OCI-LY7 (cell line): ENCODE data around the gene ECM2. TPM values are rescaled to one million over a fixed set of nuclear protein-coding genes. Genes with fewer than 3 reads are reported as not detected.

Source experiments
- BruUV-seq: library from RNA; stranded (reverse); fragments of 400-500 nt; replicated peaks from 2 replicates; lab custom pipeline; 2021; lab: Mats Ljungman, UMichigan
- CTCF ChIA-PET: fragments of 300-600 bp; sonication (Branson Sonifier 250); formaldehyde crosslinking; loops from one replicate; lab custom pipeline; 2022; ENCODE audit warnings: antibody characterized with exemption; ENCODE audit not compliant: unreplicated experiment; lab: Charles Lee
- POLR2A ChIA-PET: fragments of 300-600 bp; sonication (Branson Sonifier 250); formaldehyde crosslinking; loops from one replicate; lab custom pipeline; 2022; ENCODE audit warnings: antibody characterized with exemption; lab: Charles Lee
- DNase-seq: peaks from one replicate; pipeline ENCODE4 v3.0.0-alpha.2; 2015; ENCODE audit warnings: low spot score
- H2AFZ ChIP-seq: fragments of 200-600 bp; sonication (generic), shearing (Covaris generic); 2 replicates; pipeline ENCODE4 v1.6.1; 2014; ENCODE audit warnings: mild to moderate bottlenecking, antibody characterized with exemption, low read length, moderate library complexity
- H3K27ac ChIP-seq: fragments of 200-600 bp; sonication (generic); 2 replicates; pipeline ENCODE4 v1.5.1; 2014; ENCODE audit warnings: mixed run types, low read depth, mild to moderate bottlenecking, moderate library complexity, low read length, inconsistent platforms; ENCODE audit not compliant: poor library complexity, severe bottlenecking
- H3K36me3 ChIP-seq: fragments of 200-600 bp; sonication (generic); 2 replicates; pipeline ENCODE4 v1.6.1; 2014; ENCODE audit warnings: mild to moderate bottlenecking, antibody characterized with exemption, low read length, moderate library complexity, mixed read lengths; ENCODE audit not compliant: insufficient read depth
- H3K4me1 ChIP-seq: fragments of 200-600 bp; sonication (generic); 2 replicates; pipeline ENCODE4 v1.5.1; 2014; ENCODE audit warnings: mild to moderate bottlenecking, low read length; ENCODE audit not compliant: insufficient read depth, poor library complexity, severe bottlenecking
- H3K4me2 ChIP-seq: fragments of 200-600 bp; sonication (generic); 2 replicates; pipeline ENCODE4 v1.6.1; 2014; ENCODE audit warnings: mild to moderate bottlenecking, low read length
- H3K4me3 ChIP-seq: fragments of 200-600 bp; sonication (generic); 2 replicates; pipeline ENCODE4 v1.5.1; 2014; ENCODE audit warnings: mild to moderate bottlenecking, low read depth, low read length; ENCODE audit not compliant: poor library complexity, severe bottlenecking
- H3K79me2 ChIP-seq: fragments of 200-600 bp; sonication (generic); 2 replicates; pipeline ENCODE4 v1.6.1; 2016; ENCODE audit warnings: low read depth, mild to moderate bottlenecking, low read length, moderate library complexity, mixed read lengths; ENCODE audit not compliant: insufficient read depth
- H3K9me2 ChIP-seq: fragments of 200-600 bp; sonication (generic); 2 replicates; pipeline ENCODE4 v1.6.1; 2016; ENCODE audit warnings: mild to moderate bottlenecking, low read length, mixed read lengths; ENCODE audit not compliant: insufficient read depth
- H3K9me3 ChIP-seq: fragments of 200-600 bp; sonication (generic); 2 replicates; pipeline ENCODE4 v1.6.1; 2014; ENCODE audit warnings: mild to moderate bottlenecking, mixed run types, low read length, mixed read lengths
- H4K20me1 ChIP-seq: fragments of 200-600 bp; sonication (generic); 2 replicates; pipeline ENCODE4 v1.6.1; 2014; ENCODE audit warnings: mild to moderate bottlenecking, antibody characterized with exemption, low read length, moderate library complexity, mixed read lengths; ENCODE audit not compliant: insufficient read depth
- EZH2phosphoT487 ChIP-seq: fragments of 200-600 bp; sonication (generic); IDR thresholded peaks from 2 replicates; pipeline ENCODE4 v1.6.1; 2018; ENCODE audit warnings: low read depth, borderline replicate concordance, mild to moderate bottlenecking, mixed run types, antibody characterized with exemption, low read length, moderate library complexity, mixed read lengths
- intact Hi-C: fragments of 100-400 bp; cut with micrococcal nuclease; formaldehyde crosslinking; loops from one replicate; pipeline ENCODE4 v1.10.0; 2022; ENCODE audit not compliant: unreplicated experiment
- total RNA-seq, 2 experiments: library from RNA; depleted of rRNA in 1 of 2; stranded (reverse); fragments of >200 nt in 1 of 2; shearing (Covaris generic) in 1 of 2; gene quantifications; 2 replicates each; pipeline ENCODE4 v1.2.3, GENCODE V29; 2014 to 2022
- TF ChIP-seq, protein P1 (sequence below): fragments of 200-600 bp; sonication (generic); conservative IDR thresholded peaks from 2 replicates; pipeline ENCODE4 v1.5.1; 2014; ENCODE audit warnings: mild to moderate bottlenecking, antibody characterized with exemption, low read length, moderate library complexity, mixed read lengths

Gene ECM2
- total RNA-seq, 2 experiments from 2014 or later = not detected

GRCh38 chr9:92561374-92562330 lies 25.9 kb upstream of the ECM2 start:
- Histone ChIP-seq H3K36me3 (no peaks in the 10 kb centered on the region), H3K4me1 (no peaks in the 10 kb centered on the region), H3K9me2 (no peaks in the 10 kb centered on the region), H2AFZ (no peak overlapping the region), H3K27ac (no peak overlapping the region), H4K20me1 (no peaks in the 10 kb centered on the region), H3K4me3 (no peak overlapping the region), H3K79me2 (no peaks in the 10 kb centered on the region), H3K9me3 (peaks cover 1% of the 10 kb centered on the region; the same call in 1 of the 2 replicates), H3K4me2 (no peak overlapping the region)
- CTCF ChIA-PET = no interaction called here
- no TSS peak for BruUV-seq
- TF ChIP-seq, protein P1, sequence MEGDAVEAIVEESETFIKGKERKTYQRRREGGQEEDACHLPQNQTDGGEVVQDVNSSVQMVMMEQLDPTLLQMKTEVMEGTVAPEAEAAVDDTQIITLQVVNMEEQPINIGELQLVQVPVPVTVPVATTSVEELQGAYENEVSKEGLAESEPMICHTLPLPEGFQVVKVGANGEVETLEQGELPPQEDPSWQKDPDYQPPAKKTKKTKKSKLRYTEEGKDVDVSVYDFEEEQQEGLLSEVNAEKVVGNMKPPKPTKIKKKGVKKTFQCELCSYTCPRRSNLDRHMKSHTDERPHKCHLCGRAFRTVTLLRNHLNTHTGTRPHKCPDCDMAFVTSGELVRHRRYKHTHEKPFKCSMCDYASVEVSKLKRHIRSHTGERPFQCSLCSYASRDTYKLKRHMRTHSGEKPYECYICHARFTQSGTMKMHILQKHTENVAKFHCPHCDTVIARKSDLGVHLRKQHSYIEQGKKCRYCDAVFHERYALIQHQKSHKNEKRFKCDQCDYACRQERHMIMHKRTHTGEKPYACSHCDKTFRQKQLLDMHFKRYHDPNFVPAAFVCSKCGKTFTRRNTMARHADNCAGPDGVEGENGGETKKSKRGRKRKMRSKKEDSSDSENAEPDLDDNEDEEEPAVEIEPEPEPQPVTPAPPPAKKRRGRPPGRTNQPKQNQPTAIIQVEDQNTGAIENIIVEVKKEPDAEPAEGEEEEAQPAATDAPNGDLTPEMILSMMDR = no peak
- no peak for TF ChIP-seq EZH2phosphoT487
- intact Hi-C loops = no loop called here
- POLR2A ChIA-PET = interaction anchor here (0.6 to 0.8 kb wide), 2 partner anchors 13 to 1420 kb away, joined by 3 read pairs; no protein-coding TSS in a partner anchor
- no peak for DNase-seq

DNA sequence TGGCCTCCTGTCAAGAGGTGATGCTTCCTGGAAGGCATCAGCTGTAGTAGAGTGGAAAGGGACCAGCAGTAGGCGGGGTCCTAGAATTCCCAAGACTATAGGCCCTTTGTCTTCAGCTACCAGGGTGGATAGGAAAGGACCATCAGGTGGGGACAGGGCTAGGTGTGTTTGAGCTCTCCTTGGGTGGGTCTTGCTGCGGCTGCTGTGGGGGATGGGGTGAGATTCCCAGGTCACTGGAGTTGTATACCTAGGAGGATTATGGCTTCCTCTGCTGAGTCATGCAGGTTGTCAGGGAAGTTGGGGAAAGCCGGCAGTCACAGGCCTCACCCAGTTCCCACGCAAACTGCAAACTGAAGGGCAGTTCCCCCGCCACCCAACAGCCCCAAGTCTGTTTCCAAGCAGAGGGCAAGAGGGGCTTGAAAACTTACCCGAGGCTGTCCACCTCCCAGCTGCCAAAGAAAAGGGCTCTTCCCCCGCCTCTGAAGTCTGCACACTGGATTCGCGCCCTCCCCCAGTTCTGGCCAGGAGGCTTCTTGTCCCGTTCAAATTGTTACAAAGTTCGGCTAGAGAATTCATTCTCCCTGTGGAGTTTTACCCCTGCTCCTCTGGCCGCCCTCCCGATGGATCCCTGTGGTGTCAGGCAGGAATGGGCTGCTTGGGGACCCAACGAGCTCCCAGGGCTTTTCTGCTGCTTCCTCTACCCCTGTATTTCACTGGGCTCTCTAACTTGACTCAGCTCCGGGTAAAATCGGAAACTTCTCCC lies 23.0 kb upstream of the ECM2 start:
- H3K36me3 ChIP-seq = no peaks in the 10 kb centered on the region
- H2AFZ ChIP-seq = no peak overlapping the region
- no peak overlapping the region for H3K4me3 ChIP-seq
- no peaks in the 10 kb centered on the region for H3K9me3 ChIP-seq
- intact Hi-C loops = no loop called here
- ChIA-PET POLR2A (no interaction called here), CTCF (no interaction called here)
- no peak overlapping the region for H3K4me2 ChIP-seq
- DNase-seq = no peak
- no peaks in the 10 kb centered on the region for H3K9me2 ChIP-seq
- no peaks in the 10 kb centered on the region for H3K79me2 ChIP-seq
- H3K27ac ChIP-seq = no peak overlapping the region
- no peaks in the 10 kb centered on the region for H3K4me1 ChIP-seq
- TF ChIP-seq, protein P1 = no peak
- no peak for TF ChIP-seq EZH2phosphoT487
- BruUV-seq = no TSS peak
- no peaks in the 10 kb centered on the region for H4K20me1 ChIP-seq
